Stimulated activated naive CD8-positive, alpha-beta T cell treated with anti-CD3 and anti-CD28 coated beads, Interleukin-15, Interleukin-2, amounts not matched to agents 100 ng/mL and 50 ng/mL, for 24 hours (primary cell): Measurements from ENCODE around the gene CTF1.
A peak's percentile ranks its signal among the peaks of the same experiment; 100 is the strongest.

Experiments
- H3K27ac Mint-ChIP-seq: one replicate; pipeline ENCODE4 v1.8.0; 2021; ENCODE audit warnings: mild to moderate bottlenecking, mixed read lengths
- H3K27me3 Mint-ChIP-seq: one replicate; pipeline ENCODE4 v1.8.0; 2021; ENCODE audit warnings: mixed read lengths
- H3K36me3 Mint-ChIP-seq: one replicate; pipeline ENCODE4 v1.8.0; 2021; ENCODE audit warnings: low read depth, mixed read lengths
- H3K4me1 Mint-ChIP-seq: one replicate; pipeline ENCODE4 v1.8.0; 2021; ENCODE audit warnings: low read depth, mixed read lengths
- H3K4me3 Mint-ChIP-seq: one replicate; pipeline ENCODE4 v1.8.0; 2021; ENCODE audit warnings: mild to moderate bottlenecking, mixed read lengths
- H3K9me3 Mint-ChIP-seq: one replicate; pipeline ENCODE4 v1.8.0; 2021; ENCODE audit warnings: mixed read lengths

Gene CTF1

GRCh38 chr16:30895627-30896260, 670 bp upstream of the CTF1 start:
- H3K27ac Mint-ChIP-seq, result peak overlapping the region; percentile 91

GRCh38 chr16:30896889-30897733, 697 bp downstream of the CTF1 start:
- Mint-ChIP-seq H3K27me3 (no peaks in the 10 kb centered on the region), H3K27ac (peak overlapping the region; percentile 84), H3K4me1 (peaks cover 53% of the 10 kb centered on the region), H3K4me3 (peak overlapping the region; percentile 66), H3K36me3 (no peaks in the 10 kb centered on the region), H3K9me3 (no peaks in the 10 kb centered on the region)

More at GRCh38 chr16:30895627-30896260, 670 bp upstream of the CTF1 start:
- H3K27me3 Mint-ChIP-seq, result no peaks in the 10 kb centered on the region
- peaks cover 49% of the 10 kb centered on the region for H3K4me1 Mint-ChIP-seq
- H3K9me3 Mint-ChIP-seq, result no peaks in the 10 kb centered on the region
- peaks cover 6% of the 10 kb centered on the region for H3K36me3 Mint-ChIP-seq
- no peak overlapping the region for H3K4me3 Mint-ChIP-seq

- no peak overlapping the region for H3K4me3 Mint-ChIP-seq
- peaks cover 4% of the 10 kb centered on the region for H3K9me3 Mint-ChIP-seq
- no peaks in the 10 kb centered on the region for H3K36me3 Mint-ChIP-seq
- no peaks in the 10 kb centered on the region for H3K27me3 Mint-ChIP-seq
- H3K4me1 Mint-ChIP-seq, result peaks cover 52% of the 10 kb centered on the region
- H3K27ac Mint-ChIP-seq, result no peak overlapping the region
Observed at GRCh38 chr16:30899794-30900193, 3.4 kb downstream of the CTF1 start.

- Mint-ChIP-seq H3K36me3 (no peaks in the 10 kb centered on the region), H3K4me3 (no peak overlapping the region), H3K27ac (no peak overlapping the region), H3K9me3 (peaks cover 4% of the 10 kb centered on the region), H3K4me1 (peaks cover 44% of the 10 kb centered on the region), H3K27me3 (no peaks in the 10 kb centered on the region)
Observed at GRCh38 chr16:30900588-30900987, 4.2 kb downstream of the CTF1 start.

GRCh38 chr16:30901201-30902028, 5.0 kb downstream of the CTF1 start:
- Mint-ChIP-seq H3K4me3 (peak overlapping the region; percentile 71), H3K27me3 (no peaks in the 10 kb centered on the region), H3K27ac (peak overlapping the region; percentile 71), H3K36me3 (no peaks in the 10 kb centered on the region), H3K4me1 (peaks cover 37% of the 10 kb centered on the region), H3K9me3 (peaks cover 4% of the 10 kb centered on the region)

GRCh38 chr16:30902029-30902972, 5.9 kb downstream of the CTF1 start:
- Mint-ChIP-seq H3K4me3 (peak overlapping the region; percentile 96), H3K27ac (peak overlapping the region; percentile 90), H3K9me3 (peaks cover 4% of the 10 kb centered on the region), H3K4me1 (peaks cover 31% of the 10 kb centered on the region), H3K27me3 (no peaks in the 10 kb centered on the region), H3K36me3 (no peaks in the 10 kb centered on the region)

DNA sequence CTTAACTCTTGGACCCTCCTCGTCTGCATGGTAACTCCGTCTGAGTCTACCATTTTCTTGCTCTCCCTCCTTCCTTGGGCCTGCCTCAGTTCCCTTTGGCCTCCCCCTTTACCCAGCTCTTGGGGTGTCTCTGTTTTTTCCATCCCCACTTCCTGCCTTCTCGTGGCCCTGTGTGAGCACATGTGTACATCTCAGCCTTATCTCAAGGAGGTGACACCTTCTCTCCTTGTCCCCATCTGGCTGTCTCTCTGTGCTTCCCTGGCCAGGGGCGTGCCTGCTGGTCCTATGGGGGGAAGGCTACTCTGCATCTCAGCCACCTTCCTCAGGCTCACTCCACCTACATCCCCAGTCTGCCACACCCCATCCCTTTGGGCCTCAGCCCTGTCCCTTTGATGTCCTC, 6.6 kb downstream of the CTF1 start:
- H3K9me3 Mint-ChIP-seq, result peaks cover 4% of the 10 kb centered on the region
- H3K36me3 Mint-ChIP-seq, result no peaks in the 10 kb centered on the region
- H3K4me1 Mint-ChIP-seq, result peaks cover 30% of the 10 kb centered on the region
- peak overlapping the region; percentile 96 for H3K4me3 Mint-ChIP-seq
- H3K27ac Mint-ChIP-seq, result peak overlapping the region; percentile 90
- H3K27me3 Mint-ChIP-seq, result no peaks in the 10 kb centered on the region

DNA sequence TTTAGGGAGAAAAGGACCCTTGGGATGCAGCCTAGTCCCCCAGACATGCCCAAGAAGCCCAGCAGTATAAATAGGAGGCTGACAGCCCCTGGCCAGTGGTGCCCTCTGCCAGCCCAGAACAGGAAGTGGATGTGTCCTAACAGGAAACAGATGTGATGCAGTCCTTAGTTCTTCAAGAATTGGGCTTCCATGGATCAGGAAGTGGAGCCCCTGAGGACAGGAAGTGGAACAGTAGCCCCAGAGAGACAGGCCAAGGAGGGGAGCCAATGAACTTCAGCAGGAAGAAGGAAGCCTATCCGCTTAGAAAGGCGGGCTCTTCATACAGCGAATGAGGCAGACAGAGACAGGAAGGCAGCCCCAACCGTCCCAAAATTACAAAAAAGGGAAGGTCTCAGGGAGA, 7.2 kb downstream of the CTF1 start:
- H3K4me1 Mint-ChIP-seq, result peaks cover 30% of the 10 kb centered on the region
- peak overlapping the region; percentile 88 for H3K27ac Mint-ChIP-seq
- no peaks in the 10 kb centered on the region for H3K36me3 Mint-ChIP-seq
- peak overlapping the region; percentile 28 for H3K4me3 Mint-ChIP-seq
- no peaks in the 10 kb centered on the region for H3K27me3 Mint-ChIP-seq
- H3K9me3 Mint-ChIP-seq, result peaks cover 4% of the 10 kb centered on the region

DNA sequence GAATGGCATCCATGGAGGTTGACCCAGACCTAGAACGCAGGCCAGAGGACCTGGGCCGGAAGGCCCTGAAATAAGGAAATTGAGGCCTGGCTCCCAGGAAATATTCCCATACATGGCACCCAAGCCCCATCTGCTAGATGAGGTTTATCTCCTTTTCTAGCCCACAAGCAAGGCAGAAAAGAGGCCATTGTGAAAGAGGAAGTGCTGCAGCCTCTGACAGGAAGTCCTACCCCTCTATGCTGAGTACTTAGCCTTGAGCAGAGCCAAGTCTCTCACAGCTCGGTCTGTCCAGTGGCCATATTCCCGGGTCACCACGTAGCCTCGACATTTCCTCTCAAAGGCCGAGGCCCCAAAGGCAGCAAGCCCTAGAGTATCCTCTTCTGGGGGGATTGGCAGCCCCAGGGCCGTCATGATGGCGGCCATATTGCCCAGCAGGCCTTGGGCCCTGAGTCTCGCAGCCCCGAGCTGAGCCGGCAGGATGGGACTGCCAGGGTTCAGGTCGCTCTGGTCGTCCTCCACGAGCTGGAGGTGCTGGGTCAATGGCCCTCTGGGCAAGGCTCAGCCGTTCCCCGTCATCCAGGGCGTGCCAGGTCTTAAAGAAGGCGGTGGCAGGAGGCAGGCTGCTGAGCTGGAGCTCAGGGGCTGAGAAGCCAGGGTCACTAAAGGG, 7.8 kb downstream of the CTF1 start:
- Mint-ChIP-seq H3K36me3 (no peaks in the 10 kb centered on the region), H3K4me3 (no peak overlapping the region), H3K27ac (peak overlapping the region; percentile 88), H3K27me3 (no peaks in the 10 kb centered on the region), H3K4me1 (peaks cover 30% of the 10 kb centered on the region), H3K9me3 (peaks cover 4% of the 10 kb centered on the region)

DNA sequence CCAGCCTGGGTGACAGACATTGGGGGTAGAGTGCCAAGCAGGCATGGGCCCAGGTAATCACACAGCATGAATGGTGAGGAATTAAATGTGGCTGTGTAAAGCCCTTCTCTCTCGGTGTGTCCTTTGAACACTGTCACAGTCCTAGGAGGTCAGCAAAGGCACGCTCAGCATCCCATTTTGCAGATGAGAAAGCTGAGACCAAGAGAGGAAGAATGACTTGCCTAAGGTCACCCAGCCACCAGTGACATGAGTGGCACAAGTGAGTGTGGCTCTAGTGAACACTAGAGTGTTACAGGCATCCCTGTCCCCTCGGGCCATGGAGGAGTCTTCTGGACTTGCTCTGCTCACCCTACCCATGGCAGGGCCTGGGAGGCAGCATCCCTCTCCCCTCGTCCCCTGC, 10.7 kb downstream of the CTF1 start:
- H3K4me3 Mint-ChIP-seq, result no peak overlapping the region

DNA sequence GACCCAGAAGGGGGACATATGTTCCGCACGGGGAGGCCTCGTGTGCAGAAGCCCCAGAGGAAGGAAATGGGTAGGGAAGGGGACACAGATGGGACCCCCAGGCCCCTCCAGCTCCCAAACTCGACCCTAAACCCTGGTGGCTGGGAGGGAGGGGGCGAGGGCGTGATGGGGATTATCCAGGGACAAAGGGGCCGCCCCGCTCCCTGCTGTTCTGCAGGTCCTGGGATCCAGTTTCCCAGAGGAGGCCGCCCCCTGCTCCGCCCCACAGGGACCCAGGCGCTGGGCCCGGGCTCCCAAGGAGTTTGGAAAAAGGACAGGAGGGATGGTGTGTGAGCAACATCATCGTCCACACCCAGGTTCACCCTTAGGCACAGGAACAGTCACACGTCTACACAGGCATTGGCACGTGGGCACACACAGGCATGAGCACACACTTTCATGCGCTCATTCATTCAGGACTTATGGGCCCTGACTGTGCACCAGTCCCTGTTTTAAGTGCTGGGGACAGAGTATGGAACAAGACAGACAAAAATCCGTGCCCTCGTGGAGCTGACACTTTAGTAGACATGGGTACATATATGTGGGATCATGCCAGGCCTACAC, 14.1 kb downstream of the CTF1 start:
- Mint-ChIP-seq H3K4me1 (peaks cover 4% of the 10 kb centered on the region), H3K36me3 (no peaks in the 10 kb centered on the region), H3K9me3 (no peaks in the 10 kb centered on the region), H3K27ac (no peak overlapping the region), H3K27me3 (no peaks in the 10 kb centered on the region), H3K4me3 (no peak overlapping the region)

More for the DNA sequence above, 10.7 kb downstream of the CTF1 start:
- Mint-ChIP-seq H3K9me3 (peaks cover 4% of the 10 kb centered on the region), H3K4me1 (peaks cover 22% of the 10 kb centered on the region), H3K27ac (no peak overlapping the region), H3K36me3 (no peaks in the 10 kb centered on the region), H3K27me3 (no peaks in the 10 kb centered on the region)

DNA sequence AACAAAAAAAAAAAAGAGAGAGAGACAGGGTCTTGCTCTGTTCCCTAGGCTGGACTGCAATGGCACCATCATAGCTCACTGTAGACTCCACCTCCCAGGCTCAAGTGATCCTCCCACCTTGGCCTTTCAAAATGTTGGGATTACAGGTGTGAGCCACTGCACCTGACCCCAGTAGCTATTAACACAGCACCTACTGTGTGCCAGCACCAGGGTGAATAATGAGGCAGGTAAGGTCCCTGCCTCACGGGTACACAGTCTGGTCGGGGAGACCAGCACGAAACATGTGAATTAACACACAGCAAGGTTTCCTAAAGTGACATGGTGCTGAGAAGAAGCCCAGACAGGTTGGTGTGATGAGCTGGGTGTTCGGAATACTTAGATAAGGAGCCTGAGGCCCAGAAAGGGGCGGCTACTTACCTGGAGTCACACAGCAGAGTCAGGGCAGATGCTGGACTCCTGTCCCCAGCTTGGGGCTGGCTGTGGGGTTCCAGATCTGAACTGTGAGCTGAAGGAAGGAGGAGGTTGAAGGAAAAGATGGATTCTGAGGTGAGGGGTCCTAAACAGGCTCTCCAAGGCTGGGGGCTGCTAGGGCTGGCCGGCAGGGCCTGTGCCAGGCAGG, 16.5 kb downstream of the CTF1 start:
- Mint-ChIP-seq H3K9me3 (no peaks in the 10 kb centered on the region), H3K4me3 (no peak overlapping the region), H3K27me3 (no peaks in the 10 kb centered on the region), H3K27ac (no peak overlapping the region), H3K36me3 (no peaks in the 10 kb centered on the region), H3K4me1 (peaks cover under 1% of the 10 kb centered on the region)

DNA sequence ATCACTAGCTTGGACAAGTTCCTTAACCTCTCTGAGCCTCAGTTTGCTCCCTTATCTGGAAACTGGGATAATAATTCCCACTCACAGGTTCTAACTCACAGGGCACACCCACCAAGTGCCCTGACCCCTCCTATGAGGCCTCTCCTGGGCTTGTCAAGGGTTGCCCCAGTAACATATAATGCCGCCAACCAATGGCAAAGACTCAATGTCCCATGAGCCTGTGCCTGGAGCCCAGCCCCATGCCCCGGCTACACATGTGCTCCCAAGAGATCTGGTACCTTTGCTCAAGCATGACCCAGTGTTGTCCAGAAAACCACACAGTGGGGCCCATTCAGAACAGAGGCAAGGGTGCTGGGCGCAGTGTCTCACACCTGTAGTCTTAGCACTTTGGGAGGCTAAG, 18.4 kb downstream of the CTF1 start:
- Mint-ChIP-seq H3K27ac (no peak overlapping the region), H3K4me1 (no peaks in the 10 kb centered on the region), H3K36me3 (no peaks in the 10 kb centered on the region), H3K27me3 (no peaks in the 10 kb centered on the region), H3K4me3 (no peak overlapping the region), H3K9me3 (no peaks in the 10 kb centered on the region)
